ENCODE measurements around the gene IPO7.

The IPO7 gene

DNA sequence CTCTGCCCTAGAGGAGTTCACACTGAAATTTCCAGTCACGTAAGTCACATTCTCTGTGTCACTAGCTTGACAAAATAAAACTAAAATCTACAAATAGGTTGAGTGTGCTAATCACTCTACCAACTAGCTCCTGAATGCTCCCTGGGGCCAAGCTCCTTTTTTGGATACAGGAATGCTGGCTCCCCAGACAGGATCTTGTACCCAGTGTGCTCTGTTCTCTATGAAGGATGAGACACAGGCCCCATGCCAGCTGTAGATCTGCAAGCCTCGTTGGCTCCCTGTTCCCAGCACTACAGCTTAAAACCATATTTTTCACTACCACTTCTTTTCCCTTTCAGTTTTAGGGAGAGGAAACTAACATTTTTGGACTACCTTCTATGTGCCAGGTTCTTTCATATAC, 3.7 kb upstream of the IPO7 start:
- Histone ChIP-seq H3K27ac (ENCODE audit: extremely low read depth, low read depth, low read length) (no peak overlapping the region), H3K4me3 (ENCODE audit: low read depth, low read length) (no peak overlapping the region), H3K4me1 (ENCODE audit: control insufficient read depth, insufficient read depth, low read length) (no peaks in the 10 kb centered on the region), H3K36me3 (ENCODE audit: control insufficient read depth in 2 of 2, insufficient read depth in 1 of 2, low read length in 2 of 2) (no peaks in the 10 kb centered on the region), H3K9me3 (ENCODE audit: control insufficient read depth, insufficient read depth, low read depth, low read length) (no peaks in the 10 kb centered on the region)
- CTCF ChIA-PET, result interaction anchor here (0.9 kb wide), 1 partner anchor 8 kb away, joined by 4 read pairs; no protein-coding TSS in a partner anchor
- POLR2A ChIA-PET, result interaction anchor here (0.6 to 1.1 kb wide), 2 partner anchors 80 to 1076 kb away, joined by 3 to 6 read pairs; partner anchors contain the start of gene ZNF143
- TF ChIP-seq, protein P1, sequence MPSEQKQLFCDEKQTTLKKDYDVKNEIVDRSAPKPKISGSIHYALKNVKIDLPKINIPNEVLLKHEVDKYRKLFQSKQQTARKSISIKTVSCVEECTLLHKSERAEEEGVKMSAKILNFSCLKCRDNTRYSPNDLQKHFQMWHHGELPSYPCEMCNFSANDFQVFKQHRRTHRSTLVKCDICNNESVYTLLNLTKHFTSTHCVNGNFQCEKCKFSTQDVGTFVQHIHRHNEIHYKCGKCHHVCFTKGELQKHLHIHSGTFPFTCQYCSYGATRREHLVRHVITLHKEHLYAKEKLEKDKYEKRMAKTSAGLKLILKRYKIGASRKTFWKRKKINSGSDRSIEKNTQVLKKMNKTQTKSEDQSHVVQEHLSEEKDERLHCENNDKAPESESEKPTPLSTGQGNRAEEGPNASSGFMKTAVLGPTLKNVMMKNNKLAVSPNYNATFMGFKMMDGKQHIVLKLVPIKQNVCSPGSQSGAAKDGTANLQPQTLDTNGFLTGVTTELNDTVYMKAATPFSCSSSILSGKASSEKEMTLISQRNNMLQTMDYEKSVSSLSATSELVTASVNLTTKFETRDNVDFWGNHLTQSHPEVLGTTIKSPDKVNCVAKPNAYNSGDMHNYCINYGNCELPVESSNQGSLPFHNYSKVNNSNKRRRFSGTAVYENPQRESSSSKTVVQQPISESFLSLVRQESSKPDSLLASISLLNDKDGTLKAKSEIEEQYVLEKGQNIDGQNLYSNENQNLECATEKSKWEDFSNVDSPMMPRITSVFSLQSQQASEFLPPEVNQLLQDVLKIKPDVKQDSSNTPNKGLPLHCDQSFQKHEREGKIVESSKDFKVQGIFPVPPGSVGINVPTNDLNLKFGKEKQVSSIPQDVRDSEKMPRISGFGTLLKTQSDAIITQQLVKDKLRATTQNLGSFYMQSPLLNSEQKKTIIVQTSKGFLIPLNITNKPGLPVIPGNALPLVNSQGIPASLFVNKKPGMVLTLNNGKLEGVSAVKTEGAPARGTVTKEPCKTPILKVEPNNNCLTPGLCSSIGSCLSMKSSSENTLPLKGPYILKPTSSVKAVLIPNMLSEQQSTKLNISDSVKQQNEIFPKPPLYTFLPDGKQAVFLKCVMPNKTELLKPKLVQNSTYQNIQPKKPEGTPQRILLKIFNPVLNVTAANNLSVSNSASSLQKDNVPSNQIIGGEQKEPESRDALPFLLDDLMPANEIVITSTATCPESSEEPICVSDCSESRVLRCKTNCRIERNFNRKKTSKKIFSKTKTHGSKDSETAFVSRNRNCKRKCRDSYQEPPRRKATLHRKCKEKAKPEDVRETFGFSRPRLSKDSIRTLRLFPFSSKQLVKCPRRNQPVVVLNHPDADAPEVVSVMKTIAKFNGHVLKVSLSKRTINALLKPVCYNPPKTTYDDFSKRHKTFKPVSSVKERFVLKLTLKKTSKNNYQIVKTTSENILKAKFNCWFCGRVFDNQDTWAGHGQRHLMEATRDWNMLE (tag by site-specific recombination; conservative IDR thresholded peaks at IDR 0.05; ENCODE audit: low read depth), result no peak
- TF ChIP-seq, protein P2, sequence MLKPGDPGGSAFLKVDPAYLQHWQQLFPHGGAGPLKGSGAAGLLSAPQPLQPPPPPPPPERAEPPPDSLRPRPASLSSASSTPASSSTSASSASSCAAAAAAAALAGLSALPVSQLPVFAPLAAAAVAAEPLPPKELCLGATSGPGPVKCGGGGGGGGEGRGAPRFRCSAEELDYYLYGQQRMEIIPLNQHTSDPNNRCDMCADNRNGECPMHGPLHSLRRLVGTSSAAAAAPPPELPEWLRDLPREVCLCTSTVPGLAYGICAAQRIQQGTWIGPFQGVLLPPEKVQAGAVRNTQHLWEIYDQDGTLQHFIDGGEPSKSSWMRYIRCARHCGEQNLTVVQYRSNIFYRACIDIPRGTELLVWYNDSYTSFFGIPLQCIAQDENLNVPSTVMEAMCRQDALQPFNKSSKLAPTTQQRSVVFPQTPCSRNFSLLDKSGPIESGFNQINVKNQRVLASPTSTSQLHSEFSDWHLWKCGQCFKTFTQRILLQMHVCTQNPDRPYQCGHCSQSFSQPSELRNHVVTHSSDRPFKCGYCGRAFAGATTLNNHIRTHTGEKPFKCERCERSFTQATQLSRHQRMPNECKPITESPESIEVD (tag by site-specific recombination; IDR thresholded peaks at IDR 0.05), result no peak
- no peak for TF ChIP-seq ZBTB11 (tag by site-specific recombination; conservative IDR thresholded peaks at IDR 0.05; ENCODE audit: low read depth)
- no peak for TF ChIP-seq ZNF776 (tag by site-specific recombination; IDR thresholded peaks at IDR 0.05; ENCODE audit: borderline replicate concordance)
- no peak for TF ChIP-seq MZF1 (tag by site-specific recombination; IDR thresholded peaks at IDR 0.05; ENCODE audit: borderline replicate concordance)
- no peak for TF ChIP-seq ZNF362 (tag by site-specific recombination; IDR thresholded peaks at IDR 0.05)
- no peak for TF ChIP-seq ZNF148 (tag by site-specific recombination; IDR thresholded peaks at IDR 0.05; ENCODE audit: borderline replicate concordance)
- TF ChIP-seq ZFP3 (tag by site-specific recombination; IDR thresholded peaks at IDR 0.05; ENCODE audit: low read depth), result no peak
- TF ChIP-seq ZNF394 (tag by site-specific recombination; IDR thresholded peaks at IDR 0.05; ENCODE audit: borderline replicate concordance), result no peak
- TF ChIP-seq ZBTB48 (tag by site-specific recombination; IDR thresholded peaks at IDR 0.05), result no peak
- no peak for TF ChIP-seq HIC1 (tag by site-specific recombination; IDR thresholded peaks at IDR 0.05)
- no peak for TF ChIP-seq ZNF660 (tag by site-specific recombination; IDR thresholded peaks at IDR 0.05)
- no peak for TF ChIP-seq ZIC2 (tag by site-specific recombination; IDR thresholded peaks at IDR 0.05)
- TF ChIP-seq ZNF544 (tag by site-specific recombination; IDR thresholded peaks at IDR 0.05), result no peak
- no peak for TF ChIP-seq ZNF175 (tag by site-specific recombination; IDR thresholded peaks at IDR 0.05)
- TF ChIP-seq ZFP37 (tag by site-specific recombination; IDR thresholded peaks at IDR 0.05), result no peak

Data from HEK293 (cell line).